DMS53 (cell line): ENCODE measurements around the gene CRKL.
"Not testable (repeated sequence)": the region's sequence is repeated elsewhere in the genome, so short reads cannot be mapped to it uniquely, and the experiment has no call there.

Source experiments
- DNase-seq: peaks from one replicate; lab custom pipeline; 2025; lab: John Stamatoyannopoulos, UW

The CRKL gene

GRCh38 chr22:20933910-20934309, 16.7 kb downstream of the CRKL start:
- DNase-seq: no peak

GRCh38 chr22:20935049-20935448, 17.8 kb downstream of the CRKL start:
- DNase-seq: not testable (repeated sequence)

GRCh38 chr22:20935780-20936539, 18.8 kb downstream of the CRKL start:
- not testable (repeated sequence) for DNase-seq

GRCh38 chr22:20937031-20937793, 20.0 kb downstream of the CRKL start:
- DNase-seq: peak; percentile 66

- no peak for DNase-seq
These were observed 20.8 kb downstream of the CRKL start for GRCh38 chr22:20937794-20938671.

- DNase-seq: not testable (repeated sequence)
These were observed 22.4 kb downstream of the CRKL start for GRCh38 chr22:20939457-20940185.

- DNase-seq: no peak
These were observed 23.0 kb downstream of the CRKL start for GRCh38 chr22:20940186-20940651.

- DNase-seq: no peak
These were observed 23.7 kb downstream of the CRKL start for GRCh38 chr22:20940904-20941385.

GRCh38 chr22:20942203-20942902, 25.1 kb downstream of the CRKL start:
- DNase-seq: not testable (repeated sequence)

- DNase-seq: no peak
These were observed 26.1 kb downstream of the CRKL start for GRCh38 chr22:20943104-20943933.

GRCh38 chr22:20944042-20944441, 26.8 kb downstream of the CRKL start:
- no peak for DNase-seq

GRCh38 chr22:20945578-20945934, 28.3 kb downstream of the CRKL start:
- DNase-seq: peak; percentile 27

- peak; percentile 40 for DNase-seq
These were observed 29.1 kb downstream of the CRKL start for GRCh38 chr22:20946080-20946986.

- no peak for DNase-seq
These were observed 29.8 kb downstream of the CRKL start for GRCh38 chr22:20946991-20947390.

GRCh38 chr22:20948450-20948849, 31.2 kb downstream of the CRKL start:
- DNase-seq: no peak

- DNase-seq: no peak
These were observed 31.8 kb downstream of the CRKL start for GRCh38 chr22:20948989-20949388.

GRCh38 chr22:20949698-20950183, 32.5 kb downstream of the CRKL start:
- DNase-seq: no peak

- DNase-seq: peak; percentile 18
These were observed 34.1 kb downstream of the CRKL start for GRCh38 chr22:20951151-20951931.
